Hematopoietic multipotent progenitor cell treated with erythropoietin and hydrocortisone succinate and interleukin-3 and kit ligand, for 4 days (in vitro differentiated cells): ENCODE data around the gene MTHFD2.
"Not testable (repeated sequence)": the region's sequence is repeated elsewhere in the genome, so short reads cannot be mapped to it uniquely, and the experiment has no call there.

ENCODE experiments used
- DNase-seq: peaks from one replicate; pipeline ENCODE4 v3.0.0-alpha.2; 2015

The MTHFD2 gene

DNA sequence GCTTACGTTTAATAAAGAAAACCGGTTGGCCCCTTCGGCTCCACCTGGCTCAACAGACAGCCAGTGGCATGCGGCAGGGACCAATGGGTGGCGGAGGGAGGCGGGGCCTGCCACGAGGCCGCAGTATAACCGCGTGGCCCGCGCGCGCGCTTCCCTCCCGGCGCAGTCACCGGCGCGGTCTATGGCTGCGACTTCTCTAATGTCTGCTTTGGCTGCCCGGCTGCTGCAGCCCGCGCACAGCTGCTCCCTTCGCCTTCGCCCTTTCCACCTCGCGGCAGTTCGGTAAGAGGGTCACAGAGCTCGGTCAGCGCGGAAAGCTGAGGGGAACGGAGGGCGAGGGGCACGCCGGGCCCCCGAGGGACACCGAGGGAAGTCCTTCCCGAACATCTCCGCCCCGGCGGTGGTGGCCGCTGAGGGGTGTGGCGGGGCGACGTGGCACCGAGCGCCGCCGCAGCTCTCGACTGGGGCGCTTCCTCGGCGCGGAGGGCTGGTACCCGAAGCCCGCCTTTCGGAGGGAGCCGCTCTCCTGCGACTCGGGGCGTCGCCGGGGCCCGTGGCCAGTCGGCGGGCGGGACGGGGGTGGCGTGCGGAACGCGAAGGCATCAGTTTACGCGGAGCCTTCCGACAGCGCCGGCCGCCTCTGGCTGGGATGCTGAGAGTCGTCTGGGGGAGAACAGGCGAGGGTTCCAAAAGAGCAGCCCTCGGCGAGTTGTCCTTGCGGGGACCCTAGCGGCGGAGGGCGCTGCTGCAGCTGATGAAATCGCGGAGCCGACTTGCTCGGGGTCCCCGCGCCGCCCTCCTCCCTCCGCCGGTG, at the start of gene MTHFD2:
TSS of gene MTHFD2 (plus strand) at position 155 of the 814 bp plus-strand sequence. CDS start at position 182, 27 bp downstream.
- peak; percentile 100 for DNase-seq

DNA sequence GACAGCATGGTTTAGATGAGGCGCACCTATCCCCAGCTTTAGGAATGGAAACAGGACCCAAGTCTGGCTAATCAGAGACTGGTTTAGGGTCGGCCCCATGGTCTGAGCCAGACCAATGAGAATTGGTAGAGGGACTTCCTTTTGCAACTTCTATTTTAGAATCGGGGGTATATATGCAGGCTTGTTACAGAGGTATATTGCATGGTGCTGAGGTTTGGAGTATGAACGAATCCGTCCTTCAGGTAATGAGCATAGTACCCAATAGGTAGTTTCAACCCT, 49.2 kb upstream of the MTHFD2 start:
- peak; percentile 51 for DNase-seq

DNA sequence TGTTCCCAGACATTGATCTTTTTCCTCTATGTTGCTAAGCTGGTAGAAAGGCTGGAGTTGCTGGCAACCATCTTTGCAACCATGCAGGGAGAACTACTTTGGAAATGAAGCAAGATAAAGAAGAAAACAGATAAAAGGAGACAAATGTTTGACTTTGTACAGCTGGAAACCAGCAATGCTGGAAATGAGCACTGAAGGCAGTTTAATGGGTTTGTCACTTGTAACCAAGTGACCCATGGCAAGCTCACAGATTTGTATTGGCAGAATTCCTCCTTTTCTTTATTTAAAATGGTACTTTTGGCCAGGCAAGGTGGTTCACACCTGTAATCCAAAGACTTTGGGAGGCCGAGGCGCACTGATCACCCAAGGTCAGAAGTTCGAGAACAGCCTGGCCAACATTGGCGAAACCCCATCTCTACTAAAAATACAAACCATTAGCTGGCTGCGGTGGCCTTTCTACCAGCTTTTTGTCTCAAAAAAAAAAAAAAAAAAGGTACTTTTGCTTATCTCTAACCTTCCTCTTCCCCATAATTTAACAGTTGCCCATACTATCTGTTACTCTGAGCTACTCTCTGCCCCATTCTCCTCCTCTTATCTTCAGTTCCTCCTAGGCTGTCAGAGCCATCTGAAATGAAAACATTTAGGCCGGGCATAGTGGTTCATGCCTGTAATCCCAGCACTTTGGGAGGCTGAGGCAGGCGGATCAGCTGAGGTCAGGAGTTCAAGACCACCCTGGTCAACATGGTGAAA, 48.7 kb upstream of the MTHFD2 start:
- DNase-seq, result peak; percentile 87

DNA sequence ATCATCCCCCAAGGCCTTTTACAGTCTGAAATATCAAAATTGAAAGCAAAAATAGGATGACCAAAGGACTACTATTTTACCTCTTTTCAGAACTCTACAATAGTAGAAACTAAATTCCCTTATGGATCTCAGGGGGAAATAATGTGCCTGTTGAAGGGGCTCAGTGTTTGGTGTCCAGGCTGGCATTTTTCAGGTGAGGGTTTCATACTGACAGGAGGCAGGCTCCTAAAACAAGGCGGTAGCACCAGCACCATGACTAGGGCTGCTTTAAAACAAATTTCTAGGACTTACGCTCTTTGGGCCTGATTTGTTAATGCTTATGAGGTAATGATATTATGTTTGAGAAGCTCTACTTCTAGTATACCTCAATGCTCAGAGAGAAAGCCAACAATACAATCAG, 45.5 kb upstream of the MTHFD2 start:
- no peak for DNase-seq

DNA sequence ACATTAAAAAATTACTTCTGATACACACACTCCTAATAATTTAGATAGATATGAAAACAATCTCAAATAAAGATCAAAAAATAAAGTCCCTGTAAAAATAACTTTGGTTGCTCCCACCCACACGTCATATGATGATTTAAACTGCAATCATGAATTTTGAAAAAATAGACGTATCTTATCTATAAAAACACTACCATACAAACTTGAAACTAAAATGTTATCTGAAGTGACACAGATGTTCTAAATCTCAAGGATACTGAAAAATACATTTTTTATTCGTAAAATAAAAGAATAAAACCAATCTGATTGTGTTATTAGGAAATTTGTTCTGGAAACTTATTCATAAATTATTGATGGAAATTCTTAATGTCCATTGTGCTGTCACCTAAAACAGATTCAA, 42.6 kb upstream of the MTHFD2 start:
- DNase-seq, result peak; percentile 44

DNA sequence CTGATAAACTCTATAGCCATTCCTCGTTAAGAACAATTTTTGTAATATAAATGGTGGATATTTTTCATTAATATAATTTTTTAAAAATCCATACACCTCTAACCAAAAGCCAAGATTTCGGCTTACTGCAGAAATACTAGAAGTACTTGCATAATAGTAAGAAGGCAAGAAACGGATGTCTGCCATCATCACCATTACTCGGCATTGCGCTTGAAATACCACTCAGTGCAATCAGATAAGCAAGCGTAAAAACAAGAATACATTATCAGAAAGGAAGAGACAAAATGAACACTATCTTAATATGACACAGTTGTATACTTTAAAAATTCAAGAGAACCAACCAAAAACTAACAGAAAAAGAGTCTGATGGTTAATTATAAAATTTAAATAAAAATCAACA, 35.5 kb upstream of the MTHFD2 start:
- DNase-seq, result peak; percentile 53

DNA sequence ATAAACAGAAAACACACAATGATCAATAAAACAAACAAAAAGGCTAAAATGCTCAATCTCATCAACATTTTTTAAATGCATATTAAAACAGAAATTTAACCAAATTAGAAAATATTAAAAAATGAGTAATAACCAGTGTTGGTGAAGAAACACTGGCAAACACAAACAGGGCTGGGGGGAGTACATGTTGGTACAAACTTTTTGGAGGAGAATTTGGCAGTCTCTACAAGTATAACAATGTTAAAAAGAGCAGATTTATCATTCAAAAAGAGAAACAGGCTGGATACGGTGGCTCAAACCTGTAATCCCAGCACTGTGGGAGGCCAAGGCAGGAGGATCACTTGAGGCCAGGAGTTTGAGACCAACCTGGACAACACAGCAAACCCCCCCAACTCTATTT, 33.7 kb upstream of the MTHFD2 start:
- no peak for DNase-seq

DNA sequence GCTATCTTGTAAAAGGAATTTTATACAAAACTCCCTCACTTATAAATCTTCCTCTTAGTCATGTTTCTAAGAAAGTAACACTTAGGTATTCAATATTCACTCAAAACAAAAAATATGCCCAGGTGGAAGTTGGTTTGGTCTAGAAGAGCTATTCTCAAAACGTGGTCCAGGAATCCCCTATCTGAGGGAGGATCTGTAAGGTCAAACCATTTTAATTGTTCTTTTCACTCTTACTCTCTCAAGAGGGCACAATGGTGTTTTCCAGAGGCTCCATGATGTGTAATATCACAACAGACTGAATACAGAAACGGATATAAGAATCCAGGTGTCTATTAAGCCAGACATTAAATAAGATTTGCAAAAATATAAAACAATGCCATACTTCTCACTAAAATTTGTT, 29.7 kb upstream of the MTHFD2 start:
- no peak for DNase-seq

DNA sequence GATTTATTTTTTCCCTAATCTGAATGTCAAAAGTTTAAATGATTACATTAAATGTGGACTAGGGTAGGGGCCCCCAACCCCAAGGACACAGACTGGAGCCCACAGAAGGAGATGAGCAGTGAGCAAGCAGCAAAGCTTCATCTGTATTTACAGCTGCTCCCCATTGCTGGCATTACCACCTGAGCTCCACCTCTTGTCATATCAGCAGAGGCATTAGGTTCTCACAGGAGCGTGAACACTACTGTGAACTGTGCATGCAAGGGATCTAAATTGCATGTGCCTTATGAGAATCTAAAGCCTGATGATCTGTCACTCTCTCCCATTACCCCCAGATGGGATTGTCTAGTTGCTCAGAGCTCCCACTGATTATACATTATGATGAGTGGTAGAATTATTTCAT, 23.5 kb upstream of the MTHFD2 start:
- DNase-seq, result no peak

DNA sequence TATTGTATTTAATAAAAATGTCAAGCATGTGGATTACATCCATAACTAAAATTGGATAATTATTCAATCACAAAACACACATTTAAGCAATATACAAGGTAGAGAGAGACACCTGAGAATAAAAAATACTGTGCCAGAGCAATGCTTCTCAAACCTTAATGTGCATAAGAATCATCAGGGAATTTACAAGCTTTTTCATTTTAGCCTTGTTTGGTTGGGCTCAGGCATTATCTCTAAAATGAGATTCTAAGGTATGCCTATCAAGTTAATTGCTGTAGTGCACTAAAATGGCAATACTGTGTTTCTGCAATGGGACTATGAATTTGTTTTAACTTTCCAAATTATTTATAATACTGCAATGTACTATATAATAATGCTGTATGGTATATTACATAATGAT, 20.7 kb upstream of the MTHFD2 start:
- DNase-seq, result no peak

DNA sequence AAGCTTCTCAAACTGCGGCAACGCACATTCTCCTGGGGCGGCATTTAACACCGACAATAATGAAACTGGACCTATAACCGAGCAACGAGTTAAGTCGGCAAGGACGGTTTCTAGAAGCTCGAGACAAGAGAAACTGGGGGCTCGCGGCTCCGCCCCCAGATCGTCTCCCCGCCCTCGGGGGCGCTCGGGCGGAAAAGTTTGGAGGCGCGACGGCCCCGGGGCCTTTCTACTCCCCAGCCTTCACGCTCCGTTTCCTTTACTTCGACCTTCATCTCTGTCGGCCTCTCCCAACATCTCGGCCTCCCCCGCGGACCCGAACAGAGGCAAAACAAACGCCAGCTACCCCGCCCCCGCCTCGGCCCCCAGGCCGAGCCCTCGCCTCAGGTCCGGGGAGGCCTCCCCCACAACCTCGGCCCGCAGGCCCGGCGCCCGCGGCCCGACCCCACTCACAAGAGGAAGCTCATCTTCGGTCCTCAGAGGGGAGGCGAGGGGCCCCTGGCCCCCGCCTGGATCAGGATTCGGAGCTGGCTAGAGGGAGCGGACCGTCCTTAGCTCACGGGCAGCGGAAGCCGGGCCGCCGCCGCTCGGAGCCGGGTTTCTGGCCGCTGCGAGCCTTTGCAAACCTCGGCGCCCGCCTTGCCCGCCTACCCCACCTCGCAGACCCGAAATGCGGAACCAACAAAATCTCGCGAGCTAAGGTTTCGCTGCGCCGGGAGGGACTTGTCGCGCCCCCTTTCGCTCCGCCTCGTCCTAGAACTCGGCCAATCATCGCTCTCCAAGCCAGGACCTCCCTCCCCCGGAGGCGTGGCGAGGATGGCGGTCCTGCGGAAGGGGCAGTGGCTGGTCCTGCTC, 20.0 kb upstream of the MTHFD2 start, which contains the start of gene MOB1A:
TSS of gene MOB1A (minus strand) at position 669 of the 852 bp plus-strand sequence. CDS start at position 464, 205 bp downstream.
- DNase-seq, result peak; percentile 100

DNA sequence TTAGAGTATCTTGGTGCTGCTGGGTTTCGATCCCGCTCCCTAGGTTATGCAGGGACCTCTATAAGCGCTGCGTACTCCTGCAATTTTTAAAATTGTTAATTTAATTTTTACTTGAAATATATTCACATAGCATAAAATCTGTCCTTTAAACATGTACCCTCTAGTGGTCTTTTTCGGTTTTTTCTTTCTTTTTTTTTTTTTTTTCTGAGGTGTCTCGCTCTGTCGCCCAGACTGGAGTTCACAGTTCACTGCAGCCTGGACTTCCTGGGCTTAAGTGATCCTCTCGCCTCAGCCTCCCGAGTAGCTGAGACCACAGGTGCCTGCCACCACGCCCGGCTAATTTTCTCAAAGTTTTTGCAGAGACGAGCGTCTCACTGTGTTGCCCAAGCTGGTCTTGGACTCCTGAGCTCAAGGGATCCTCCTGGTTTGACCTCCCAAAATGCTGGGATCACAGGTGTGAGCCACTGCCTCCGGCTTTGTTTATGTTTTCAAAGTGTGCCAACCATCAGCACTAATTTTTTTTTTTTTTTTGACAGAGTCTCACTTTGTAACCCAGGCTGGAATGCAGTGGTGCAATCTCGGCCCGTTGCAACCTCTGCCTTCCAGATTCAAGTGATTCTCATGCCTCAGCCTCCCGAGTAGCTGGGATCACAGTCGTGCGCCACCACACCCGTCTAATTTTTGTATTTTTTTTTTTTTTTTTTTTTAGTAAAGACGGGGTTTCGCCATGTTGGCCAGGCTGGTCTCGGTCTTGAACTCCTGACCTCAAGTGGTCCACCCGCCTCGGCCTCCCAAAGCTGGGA, 19.2 kb upstream of the MTHFD2 start:
- no peak for DNase-seq

DNA sequence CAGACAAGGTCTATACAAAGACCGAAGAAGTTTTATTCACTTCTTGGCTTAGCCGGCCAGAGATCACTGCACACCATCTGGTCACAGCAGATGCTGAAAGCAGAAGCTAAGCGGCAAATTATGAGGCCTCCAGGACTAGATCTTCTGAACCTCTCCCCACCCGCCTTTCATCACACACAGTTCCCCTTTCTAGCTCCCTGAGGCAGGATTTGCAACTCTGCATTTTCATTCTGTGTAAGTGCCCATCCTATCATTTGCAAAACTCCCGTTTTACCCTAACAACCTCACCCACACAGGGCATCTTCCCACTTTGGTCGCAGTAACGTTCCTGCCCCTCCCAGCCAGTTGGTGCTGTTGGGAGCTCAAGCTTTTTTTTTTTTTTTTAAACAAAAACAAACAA, 16.7 kb upstream of the MTHFD2 start:
- DNase-seq, result peak; percentile 98

DNA sequence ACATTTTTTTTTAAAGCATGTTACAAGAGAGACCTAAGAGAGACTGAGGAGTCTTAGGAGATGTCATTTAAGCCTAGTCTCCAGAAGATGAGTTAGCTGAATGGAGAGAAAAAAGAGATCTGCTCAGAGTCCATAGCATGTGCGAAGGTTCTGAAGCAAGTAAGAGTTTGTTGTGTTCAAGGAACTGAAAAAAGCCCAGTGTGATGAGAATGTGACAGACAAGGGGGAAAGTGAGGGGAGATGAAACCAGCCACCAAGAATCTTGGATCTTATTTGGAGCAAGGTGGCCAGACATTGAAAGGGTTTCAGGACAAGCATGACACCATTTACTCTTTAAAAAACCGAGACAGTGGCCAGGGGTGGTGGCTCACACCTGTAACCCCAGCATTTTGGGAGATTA, 14.5 kb upstream of the MTHFD2 start:
- DNase-seq, result no peak

DNA sequence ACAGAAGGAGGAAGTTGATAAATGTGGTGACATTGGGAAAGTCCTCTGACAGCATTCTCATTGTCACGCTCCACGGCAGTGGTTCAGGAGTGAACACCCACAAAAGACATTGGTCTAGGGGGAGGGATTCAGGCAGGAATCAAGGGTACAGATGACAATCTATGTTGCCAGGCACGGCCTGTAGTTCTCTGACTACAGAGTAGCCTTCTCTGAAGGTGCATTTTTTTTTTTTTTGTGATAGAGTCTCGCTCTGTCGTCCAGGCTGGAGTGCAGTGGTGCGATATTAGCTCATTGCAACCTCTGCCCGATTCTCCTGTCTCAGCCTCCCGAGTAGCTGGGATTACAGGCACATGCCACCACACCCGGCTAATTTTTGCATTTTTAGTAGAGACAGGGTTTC, 12.4 kb upstream of the MTHFD2 start:
- peak; percentile 99 for DNase-seq

DNA sequence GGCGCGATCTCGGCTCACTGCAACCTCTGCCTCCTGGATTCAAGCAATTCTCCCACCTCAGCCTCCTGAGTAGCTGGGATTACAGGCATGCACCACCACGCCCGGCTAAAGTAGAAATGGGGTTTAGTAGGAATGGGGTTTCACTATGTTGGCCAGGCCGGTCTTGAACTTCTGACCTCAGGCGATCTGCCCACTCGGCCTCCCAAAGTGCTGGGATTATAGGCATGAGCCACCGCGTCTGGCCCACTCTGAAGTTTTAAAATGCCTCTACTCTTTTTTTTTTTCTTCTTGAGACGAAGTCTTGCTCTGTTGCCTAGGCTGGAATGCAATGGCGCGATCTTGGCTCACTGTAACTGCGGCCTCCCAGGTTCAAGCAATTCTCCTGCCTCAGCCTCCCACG, 11.7 kb upstream of the MTHFD2 start:
- not testable (repeated sequence) for DNase-seq

DNA sequence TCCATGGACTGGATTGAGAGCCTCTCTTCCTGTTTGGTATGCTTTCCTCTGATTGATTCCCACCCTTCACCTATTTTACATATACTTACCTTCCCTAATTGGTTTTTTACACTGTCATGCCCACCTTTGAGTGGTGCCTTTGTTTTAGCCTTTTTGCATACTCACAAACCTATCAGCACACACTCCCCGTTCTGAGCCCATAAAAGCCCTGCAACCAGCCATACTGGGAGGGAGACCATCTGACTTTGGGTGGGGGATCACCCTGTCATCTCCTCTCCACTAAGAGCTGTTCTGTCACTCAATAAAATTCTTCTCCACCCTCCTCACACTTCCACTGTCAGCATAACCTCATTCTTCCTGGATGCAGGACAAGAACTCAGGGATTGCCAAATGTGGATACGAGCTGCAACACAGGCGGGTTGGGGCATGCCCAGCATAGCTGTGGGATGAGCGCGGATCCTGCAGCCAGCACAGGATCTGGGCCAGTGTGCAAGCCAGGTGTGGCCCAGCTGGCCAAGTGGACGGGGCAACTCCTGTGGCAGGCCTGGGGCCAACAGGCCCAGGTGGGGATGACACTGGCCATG, 10.3 kb upstream of the MTHFD2 start:
- DNase-seq, result no peak

DNA sequence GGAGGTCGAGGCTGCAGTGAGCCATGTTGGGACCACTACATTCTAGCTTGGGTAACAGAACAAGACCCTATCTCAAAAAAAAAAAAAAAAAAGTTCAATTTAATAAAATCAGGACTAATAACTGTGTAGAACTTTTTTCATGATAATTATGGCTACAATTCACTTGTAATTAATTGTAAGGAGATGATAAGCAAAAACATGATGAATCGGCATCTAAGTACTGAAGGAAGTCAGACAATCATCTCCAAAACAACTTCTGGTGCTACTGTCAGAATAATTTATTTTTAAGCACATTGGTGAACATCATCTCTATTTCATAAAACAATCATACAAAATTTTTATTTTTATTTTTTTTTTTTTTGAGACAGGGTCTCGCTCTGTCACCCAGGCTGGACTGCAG, 9.7 kb upstream of the MTHFD2 start:
- no peak for DNase-seq

DNA sequence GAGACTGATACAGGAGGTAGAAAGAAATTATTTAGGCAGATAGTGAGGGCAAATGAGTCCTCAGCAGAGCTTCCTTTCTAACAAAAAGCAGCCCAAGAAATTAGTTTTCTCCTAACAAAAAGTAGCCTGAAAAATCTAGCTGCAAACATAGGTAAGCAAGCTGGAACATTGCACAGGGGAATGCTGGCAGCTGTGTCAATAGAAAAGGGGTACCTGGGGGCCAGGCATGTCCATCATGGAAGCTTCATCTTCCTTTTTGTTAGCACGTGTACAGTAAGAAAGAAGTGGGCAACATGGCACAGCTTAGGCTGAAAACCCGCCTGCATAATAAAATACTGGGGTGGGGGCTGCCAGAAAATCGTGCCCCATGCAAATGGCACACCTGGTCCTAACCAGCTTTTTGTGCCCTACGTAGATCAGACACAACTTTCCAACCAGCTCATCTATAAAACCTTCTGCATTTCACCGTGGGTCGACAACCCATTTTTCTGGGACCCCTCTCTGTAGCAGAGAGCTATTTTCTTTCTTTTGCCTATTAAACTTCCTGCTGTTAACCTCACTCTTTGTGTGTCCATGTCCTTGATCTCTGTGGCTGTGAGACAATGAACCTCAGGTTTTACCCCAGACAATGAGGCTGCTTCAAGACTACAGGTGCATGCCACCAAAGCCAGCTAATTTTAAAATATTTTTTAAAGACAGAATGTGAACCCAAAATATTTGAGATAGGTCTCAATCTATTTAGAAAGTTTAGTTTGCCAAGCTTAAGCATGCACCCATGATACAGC, 6.6 kb upstream of the MTHFD2 start:
- no peak for DNase-seq

DNA sequence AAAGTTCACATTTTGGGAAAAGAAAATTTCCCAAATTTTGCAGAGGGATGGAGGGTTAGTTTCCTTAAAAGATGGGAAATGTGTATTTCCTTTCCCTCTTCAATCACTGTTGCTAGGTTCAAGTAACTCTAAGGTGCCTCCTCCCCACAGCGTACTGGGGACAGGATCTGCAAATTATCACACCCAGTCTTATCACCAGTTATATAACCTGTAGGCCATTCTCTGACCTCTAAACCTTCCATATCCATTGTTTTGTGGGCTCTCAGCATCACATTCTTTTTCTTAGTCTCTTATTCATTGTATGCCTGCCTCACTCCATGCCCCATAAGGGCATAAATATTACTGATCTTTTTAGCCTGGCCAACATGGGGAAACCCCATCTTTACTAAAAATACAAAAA, 3.6 kb upstream of the MTHFD2 start:
- DNase-seq, result no peak

DNA sequence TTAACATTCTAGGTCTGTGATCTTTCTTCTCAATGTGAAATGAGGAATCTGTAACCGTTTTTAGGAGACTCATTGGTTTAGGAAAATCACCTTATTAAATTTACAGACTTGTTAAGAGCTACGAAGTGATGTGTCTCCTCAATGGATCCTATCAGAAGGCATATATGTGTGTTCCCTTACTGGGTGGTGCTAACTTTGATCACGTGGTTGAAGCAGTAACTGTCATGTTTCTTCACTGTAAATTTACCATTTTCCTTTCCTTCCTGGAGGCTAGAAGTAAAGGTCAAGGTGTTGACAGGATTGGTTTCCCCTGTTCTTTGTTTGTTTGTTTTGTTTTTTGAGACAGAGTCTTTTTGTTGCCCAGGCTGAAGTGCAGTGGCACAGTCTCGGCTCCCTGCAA, 1.4 kb upstream of the MTHFD2 start:
- no peak for DNase-seq
